HG03571 (cell line): Measurements from ENCODE around the gene MARCHF10.

Source experiments
- ATAC-seq: cut with Tn5 transposase; IDR thresholded peaks from one replicate; pipeline ENCODE4 v1.9.1; 2021; ENCODE audit not compliant: unreplicated experiment

Gene MARCHF10

DNA sequence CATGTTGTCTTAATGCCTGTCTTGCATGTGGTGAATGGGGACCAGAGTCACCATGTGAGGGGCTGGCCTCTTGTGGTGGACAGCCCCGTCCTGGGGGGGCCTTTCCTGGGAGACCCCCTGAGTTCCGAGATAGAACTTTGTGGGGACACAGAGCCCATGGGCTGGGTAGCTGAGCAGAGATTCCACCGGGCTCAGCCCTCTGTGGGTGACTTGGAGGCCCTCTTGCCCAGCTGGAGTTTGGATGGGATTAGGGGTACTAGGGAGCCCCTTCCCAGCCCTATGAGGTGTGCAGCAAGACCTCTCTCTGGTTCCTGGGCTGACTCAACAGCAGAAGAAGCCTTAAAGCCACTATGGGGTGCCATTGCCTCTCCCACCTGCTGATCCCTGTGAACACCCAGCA lies 142.5 kb downstream of the MARCHF10 start:
- no peak for ATAC-seq

DNA sequence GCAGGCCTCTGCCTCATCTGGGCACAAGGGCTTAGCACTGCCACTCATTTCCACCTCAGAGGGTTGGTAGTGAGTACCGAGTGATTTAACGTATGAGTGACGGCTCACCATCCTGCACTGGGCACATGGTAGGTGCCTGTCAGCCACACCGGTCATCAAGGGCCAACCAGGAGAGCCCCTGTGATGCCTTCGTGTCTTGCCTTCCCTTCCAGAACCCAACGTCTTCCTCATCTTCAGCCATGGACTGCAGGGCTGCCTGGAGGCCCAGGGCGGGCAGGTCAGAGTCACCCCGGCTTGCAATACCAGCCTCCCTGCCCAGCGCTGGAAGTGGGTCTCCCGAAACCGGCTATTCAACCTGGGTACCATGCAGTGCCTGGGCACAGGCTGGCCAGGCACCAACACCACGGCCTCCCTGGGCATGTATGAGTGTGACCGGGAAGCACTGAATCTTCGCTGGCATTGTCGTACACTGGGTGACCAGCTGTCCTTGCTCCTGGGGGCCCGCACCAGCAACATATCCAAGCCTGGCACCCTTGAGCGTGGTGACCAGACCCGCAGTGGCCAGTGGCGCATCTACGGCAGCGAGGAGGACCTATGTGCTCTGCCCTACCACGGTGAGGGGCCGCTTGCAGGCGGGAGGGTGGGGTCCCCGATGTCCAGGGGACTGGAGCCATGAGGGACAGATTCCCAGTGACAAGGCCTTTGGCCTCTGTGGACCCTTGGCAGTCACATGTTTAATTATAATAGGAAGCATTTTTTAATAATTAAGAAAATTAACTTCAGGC lies 143.6 kb downstream of the MARCHF10 start:
- ATAC-seq = no peak

DNA sequence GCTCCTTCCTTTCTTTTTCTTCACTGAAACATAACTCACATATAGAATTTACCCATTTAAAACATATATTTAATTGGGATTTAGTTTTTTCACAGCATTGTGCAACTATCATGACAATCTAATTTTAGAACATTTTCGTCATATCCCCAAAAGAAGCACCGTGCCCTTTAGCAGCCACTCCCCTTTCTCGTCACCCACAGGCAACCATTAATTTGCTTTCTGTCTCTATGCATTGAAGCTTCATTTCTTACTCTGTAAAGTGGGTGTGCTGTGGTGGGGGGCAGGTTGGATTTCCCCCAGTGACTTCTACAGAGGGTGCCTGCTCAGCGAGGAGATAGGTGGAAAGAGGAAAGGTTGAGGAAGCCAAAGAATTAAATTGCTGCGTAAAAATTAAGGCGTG lies 144.8 kb downstream of the MARCHF10 start:
- ATAC-seq = no peak

DNA sequence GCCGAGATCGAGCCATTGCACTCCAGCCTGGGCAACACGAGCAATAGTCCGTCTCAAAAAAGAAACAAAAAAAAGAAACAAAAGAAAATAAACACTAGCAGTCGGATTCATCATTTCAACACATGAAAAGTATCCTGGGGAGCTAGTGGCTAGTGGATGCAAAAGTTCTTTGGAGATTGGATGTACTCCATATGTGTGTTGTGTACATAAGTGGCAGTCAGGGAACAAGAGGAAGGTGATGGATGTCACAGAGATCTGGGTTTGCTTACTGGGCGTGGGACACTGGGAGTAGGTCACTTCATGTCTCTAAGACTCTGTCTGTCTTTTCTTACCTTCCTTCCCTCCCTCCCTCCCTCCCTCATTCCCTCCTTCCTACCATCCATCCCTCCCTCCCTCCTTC lies 145.3 kb downstream of the MARCHF10 start:
- ATAC-seq = no peak

DNA sequence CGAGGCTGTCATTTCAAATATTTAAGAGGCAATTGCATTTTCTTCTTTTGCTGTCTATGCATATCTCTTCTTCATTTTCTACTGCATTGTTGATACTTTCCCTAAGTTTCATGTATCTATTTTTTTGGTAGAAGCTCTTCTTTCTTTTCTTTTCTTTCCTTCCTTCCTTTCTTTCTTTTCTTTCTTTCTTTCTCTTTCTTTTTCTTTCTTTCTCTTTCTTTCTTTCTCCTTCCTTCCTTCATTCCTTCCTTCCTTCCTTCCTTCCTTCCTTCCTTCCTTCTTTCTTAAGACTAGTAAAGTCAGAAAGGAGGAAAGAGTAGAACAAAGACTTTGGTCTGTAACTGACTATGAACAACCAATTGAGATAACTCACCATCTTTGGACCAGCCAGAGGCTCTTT lies 146.8 kb downstream of the MARCHF10 start:
- no peak for ATAC-seq

- ATAC-seq = no peak
These were observed 147.4 kb downstream of the MARCHF10 start for GRCh38 chr17:62660629-62661118.

DNA sequence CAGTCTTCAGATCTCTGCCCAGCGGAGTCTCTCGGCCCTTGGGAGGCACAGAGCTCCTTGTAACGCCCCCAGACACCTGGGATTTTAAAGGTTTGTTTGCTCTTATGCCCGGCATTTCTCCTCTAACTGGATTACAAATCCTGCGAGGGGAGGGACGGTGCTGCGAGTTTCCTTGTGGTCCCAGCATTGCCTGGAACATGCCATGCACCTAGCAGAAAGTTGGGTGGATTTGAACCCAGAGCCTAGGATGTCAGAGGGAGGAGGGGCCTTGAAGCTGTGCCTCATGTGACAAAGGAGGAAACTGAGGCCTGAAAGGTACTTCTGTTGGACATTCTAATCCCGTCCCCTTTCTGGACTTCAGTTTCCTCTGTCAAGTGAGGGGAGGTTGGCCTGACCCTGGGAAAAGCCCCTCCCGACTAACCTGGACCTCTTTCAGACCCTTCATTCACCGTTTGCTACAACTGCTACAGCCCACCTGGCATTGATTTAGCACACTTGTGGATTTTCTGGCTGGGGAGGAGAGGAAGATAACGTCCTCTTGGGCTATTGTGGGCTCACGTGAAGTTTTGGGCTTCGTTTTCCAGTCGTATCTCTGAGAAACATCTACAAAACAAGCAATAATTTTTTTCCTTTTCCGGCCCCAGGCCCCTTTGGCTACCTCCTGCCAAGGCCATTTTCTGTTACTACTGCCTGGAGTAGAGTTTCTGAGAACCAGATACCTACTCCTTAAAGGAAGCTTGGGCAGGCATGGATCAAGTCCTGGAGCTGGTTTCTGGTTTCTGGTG lies 149.8 kb downstream of the MARCHF10 start:
- ATAC-seq = no peak

DNA sequence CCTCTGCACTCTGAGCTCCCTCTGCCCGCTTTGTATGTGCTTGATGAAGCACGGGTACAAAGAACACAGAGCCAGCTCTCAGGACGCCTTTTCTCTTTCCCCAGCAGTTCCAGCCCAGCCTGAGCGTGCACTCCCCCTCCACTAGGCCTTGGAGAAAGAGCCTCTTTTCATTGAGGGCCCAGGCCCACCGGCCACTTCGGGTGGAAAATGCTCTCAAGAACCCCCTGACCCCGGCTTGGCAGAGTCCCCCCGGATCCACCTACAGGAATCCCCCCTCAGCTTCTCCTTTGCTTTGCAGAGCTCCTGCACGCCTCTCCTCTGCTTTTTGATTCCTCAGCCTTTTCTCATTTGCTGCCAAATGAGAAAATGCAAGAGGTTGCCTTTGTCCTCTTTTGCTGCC lies 150.4 kb downstream of the MARCHF10 start:
- no peak for ATAC-seq

- ATAC-seq = no peak
These were observed 150.9 kb downstream of the MARCHF10 start for GRCh38 chr17:62657145-62657665.

GRCh38 chr17:62656446-62656845 lies 151.7 kb downstream of the MARCHF10 start:
- no peak for ATAC-seq

GRCh38 chr17:62655656-62656055 lies 152.5 kb downstream of the MARCHF10 start:
- no peak for ATAC-seq

- no peak for ATAC-seq
These were observed 154.0 kb downstream of the MARCHF10 start for GRCh38 chr17:62653826-62654761.

GRCh38 chr17:62653002-62653825 lies 154.9 kb downstream of the MARCHF10 start:
- ATAC-seq = peak; percentile 72

DNA sequence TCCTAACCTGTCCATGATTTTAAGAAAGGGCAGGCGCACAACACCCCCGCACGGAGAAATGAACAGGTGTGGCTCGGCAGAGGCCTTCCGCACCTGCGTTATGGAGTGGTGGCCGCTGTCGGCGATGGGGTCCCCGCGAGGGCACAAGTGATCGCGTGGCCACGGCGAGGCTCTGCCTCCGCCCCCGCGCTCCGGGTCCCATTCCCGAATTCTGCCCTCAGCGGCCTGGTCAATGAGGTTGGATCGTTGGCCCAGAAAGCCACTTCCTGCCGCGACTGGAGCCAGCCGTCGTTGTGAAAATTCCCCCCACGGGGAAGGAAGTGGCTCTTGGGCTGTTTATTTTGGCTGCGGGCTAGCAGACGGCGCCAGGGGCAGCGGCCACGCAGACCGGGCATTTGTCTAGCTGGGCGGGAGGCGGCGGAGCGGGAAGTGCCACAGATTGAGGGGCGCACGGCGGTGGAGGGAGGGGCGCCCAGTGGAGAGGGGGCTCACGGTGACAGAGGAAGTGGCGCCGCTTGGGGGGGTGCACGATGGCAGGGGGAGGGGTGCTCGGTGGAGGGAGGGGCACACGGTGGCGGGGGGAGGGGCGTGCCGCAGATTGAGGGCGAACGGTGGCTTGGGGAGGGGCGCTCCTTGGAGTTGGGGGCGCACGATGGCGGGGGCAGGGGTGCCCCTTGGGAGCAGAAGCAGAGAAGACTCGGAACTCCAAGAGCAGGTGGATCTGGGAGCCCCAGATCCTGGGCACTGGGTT lies 155.7 kb downstream of the MARCHF10 start:
- peak; percentile 35 for ATAC-seq
